GM18511 (cell line): Measurements from ENCODE around the gene GALNT15.

Experiments used
- ATAC-seq: cut with Tn5 transposase; IDR thresholded peaks from one replicate; pipeline ENCODE4 v1.9.1; 2021; ENCODE audit warnings: mild to moderate bottlenecking, moderate library complexity; ENCODE audit not compliant: unreplicated experiment

GALNT15 gene

DNA sequence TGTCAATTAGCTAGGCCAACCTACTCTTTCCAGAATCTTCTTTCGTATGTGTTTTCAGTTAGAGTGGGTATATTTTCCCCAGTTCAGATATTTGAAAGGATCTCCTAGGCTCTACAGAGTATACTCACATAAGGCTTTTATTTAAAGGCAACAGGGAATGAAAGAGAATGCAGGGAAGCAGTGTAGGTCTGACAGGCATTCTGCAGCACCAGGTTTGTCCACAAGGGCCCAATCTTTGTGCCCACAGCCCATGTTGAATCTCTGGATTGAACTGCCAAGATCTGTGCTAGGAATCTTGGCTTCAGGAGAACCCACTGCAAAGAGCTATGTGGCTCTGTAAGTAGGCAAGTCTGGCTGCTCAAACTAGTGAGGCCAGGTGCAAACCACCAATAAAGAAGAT lies 24.2 kb upstream of the GALNT15 start:
- ATAC-seq: no peak

DNA sequence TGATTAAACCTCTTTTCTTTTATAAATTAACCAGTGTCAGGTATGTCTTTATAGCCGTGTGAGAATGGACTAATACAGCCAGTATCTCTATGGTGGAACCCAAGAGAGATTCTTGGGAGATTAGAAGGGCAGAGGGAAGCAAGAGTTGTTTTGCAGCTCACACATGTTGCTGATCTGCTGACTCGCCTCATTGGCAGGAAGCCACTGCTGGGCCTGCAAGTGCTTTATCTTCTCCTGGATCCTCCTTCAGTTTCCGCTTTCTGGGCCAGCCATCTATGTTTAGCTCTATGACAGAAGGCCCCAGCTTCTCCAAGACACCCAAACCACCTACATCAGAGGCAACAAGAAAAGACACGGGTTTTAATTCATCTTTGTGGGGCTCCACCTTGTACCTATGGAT lies 23.4 kb upstream of the GALNT15 start:
- ATAC-seq: no peak

DNA sequence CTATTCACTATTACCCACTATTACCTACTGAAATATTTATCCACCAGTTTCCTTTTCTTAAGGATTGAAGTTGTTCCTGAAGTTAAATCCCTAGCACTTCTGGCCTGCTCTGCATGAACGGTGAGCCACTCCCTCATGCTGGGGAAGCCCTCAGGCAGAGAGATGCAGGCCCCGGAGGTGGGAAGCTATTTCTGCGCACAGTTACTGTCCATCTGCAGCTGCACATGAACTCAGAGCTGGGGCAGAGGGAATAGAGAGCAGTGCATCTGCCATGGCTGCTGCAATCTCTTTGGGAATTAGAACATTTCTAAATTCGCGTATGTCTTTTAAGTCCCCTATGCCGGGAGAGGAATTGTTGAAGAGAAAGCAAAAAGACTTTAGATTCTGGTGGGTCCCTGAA lies 6.3 kb upstream of the GALNT15 start:
- no peak for ATAC-seq

DNA sequence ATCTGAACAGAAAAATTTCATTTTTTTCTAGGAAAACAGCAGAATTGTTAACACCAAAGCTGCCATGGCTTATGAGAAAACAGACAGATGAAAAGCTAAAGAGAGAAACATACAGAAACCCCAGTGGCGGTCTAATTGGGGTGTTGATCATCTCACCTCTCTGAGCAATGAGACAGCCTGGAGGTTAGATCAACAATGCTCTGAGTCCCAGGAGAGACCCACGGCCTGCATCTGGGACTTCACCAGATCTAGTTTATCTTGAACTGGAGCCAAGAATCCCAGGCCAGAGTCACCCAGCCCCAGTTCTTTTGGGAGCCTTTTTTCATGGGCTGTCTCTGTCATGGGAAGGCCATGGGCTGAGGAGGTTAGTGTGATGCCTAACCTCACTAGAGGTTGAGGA lies 3.5 kb upstream of the GALNT15 start:
- ATAC-seq: no peak

DNA sequence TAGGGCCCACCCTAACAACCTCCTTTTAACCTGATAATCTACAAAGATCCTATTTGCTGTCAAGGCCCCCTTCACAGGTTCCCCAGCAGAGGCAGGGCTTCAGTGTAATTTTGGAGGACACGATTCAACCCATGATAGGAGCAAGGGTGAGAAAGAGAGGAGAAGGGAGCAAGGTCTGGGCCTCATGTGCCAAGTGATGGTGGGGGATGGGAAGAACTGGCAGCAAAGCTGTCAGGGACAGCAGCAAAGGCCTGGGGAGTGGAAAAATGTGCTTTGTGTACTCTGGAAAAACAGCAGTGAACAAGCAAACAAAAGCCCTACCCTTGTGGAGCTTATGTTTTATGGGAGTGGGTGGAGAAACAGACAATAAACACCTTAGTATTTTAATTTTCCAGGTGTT lies 2.7 kb upstream of the GALNT15 start:
- no peak for ATAC-seq

DNA sequence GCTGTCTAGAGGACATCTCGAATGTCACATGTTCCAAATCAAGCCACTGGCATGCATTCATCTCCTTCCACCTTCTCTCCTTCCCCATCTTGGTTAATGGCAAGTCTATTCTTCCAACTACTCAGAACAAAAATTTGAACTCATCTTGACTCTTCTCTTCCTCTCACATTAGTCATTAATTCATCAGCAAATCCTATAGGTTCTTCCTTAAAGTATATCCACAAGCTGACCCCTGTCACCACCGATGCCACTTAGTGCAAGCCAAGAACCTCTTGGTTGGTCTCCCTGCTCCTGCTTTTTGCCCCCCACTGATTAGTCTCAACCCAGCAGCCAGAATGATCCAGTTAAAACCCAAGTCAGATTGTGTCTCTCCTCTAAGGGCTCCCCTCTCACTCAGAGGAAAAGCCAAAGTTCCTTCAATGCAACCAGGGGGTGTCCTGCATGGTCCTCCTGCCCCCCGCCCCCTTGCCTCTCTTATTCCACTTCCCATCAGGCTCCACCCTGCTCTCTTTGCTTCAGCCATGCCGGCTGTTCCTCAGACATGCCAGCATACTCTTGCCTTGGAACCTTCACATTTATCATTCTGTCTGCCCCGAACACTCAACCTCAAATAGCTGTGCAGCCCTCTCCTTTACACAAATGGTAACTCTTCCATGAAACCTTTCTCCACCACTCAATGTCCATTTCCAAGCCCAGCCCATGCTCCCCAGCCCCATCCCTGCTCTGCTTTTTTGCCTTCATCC lies 1.0 kb upstream of the GALNT15 start:
- no peak for ATAC-seq

DNA sequence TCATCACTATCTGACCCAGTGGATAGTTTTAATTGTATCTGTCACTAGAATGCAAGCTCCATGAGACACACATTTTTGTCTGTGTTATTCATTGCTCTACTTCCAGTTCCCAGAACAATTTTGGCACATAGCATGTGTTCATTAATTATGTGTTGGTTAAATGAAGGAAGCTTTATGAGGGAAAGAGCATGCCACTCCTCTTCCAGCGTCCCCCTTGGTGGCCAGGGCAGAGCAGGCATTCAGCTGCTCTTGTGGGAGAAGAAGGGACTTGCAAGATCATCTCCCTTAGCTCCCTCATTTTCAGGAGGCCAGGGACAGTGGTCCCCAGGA lies 489 bp upstream of the GALNT15 start:
- ATAC-seq: no peak

DNA sequence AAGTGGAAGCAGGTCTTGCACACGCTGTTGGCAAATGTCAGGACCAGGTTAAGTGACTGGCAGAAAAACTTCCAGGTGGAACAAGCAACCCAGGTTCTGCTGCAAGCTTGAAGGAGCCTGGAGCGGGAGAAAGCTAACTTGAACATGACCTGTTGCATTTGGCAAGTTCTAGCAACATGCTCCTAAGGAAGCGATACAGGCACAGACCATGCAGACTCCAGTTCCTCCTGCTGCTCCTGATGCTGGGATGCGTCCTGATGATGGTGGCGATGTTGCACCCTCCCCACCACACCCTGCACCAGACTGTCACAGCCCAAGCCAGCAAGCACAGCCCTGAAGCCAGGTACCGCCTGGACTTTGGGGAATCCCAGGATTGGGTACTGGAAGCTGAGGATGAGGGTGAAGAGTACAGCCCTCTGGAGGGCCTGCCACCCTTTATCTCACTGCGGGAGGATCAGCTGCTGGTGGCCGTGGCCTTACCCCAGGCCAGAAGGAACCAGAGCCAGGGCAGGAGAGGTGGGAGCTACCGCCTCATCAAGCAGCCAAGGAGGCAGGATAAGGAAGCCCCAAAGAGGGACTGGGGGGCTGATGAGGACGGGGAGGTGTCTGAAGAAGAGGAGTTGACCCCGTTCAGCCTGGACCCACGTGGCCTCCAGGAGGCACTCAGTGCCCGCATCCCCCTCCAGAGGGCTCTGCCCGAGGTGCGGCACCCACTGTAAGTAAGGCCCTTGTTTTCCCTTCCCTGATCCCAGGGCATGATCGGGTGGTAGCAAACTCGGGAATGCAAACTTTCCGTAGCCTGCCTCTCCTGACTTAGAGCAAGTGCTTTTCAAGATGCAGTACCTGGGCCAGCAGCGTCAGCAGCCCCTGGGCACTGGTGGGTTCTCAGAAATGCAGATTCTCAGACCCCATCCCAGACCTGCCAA lies 759 bp downstream of the GALNT15 start:
- no peak for ATAC-seq

DNA sequence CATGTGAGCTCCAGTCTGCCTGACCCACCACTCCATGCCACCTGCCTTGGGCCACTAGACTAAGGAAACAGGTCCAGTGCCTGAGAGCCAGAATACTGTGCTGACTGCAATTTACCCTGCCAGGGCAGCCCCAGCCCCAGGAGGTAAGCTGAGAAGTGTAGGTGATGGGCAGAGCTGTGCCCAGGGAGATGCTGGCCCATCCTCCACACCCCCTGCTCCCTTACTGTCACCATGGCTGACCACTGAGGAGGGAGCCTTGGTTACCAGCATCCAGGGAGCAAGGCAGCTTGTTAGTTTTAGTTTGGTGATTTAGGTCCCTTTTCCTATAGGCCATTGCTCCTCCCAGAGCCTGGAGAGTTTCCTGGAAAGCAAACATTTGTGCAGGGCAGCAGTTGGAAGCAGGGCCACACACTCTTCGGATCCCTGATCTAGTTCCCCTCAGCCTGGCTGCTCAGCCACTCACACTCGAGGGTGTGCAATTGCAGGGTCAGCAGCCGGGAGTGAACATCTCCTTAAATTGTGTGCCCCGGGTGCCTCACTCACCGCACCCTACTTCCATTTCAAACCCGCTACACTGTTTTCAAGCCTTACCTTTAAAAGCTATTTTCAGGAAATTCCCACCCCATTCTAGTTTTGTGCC lies 2.0 kb downstream of the GALNT15 start:
- ATAC-seq: no peak

DNA sequence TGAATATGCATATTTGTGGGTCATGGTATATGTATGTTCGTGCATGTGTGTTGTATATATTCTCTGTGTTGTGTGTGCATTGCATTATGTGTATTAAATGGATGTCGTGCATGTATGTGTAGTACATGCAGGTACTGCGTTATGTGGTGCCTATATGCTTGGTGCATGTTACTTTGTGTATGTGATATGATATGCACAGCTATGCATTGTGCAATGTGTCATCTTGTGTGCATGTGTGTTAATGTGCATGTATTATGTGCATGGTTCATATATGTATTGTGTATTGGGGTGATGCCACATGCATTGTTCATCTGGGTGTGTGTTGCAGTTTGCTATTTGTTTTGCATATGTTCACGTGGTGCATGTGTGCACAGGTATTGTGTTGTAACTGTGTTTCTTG lies 2.9 kb downstream of the GALNT15 start:
- no peak for ATAC-seq

DNA sequence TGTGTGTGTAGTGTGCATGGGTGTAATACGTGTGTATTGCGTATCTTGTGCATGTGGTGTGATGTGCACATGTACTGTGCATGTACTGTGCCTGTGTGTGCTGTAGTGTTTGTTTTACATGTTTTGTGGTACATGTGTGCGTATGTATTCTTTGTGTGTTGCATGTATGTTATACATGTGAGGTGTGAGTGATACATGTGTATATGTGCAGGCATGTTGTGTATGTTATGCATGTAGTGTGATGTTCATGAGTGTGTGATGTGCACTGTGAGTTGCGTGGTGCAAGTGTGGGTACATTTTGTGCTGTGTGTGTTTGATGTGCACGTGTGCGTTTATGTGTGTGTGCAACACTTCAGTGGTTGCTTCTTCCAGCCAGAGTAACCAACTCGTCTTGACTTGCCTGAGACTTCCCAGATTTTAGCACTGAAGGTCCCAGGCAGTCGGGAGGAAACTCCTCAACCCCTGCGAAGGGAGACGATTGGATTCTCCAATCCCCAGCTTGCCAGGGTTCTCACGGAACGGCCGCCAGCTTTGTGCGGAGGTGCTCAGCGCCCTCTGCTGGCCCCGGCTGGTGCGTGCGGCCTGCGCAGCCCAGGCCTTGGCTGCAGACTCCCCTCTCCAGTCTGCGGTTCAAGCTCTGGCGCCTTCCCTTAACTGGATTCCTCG lies 3.6 kb downstream of the GALNT15 start:
- ATAC-seq: peak; percentile 86

DNA sequence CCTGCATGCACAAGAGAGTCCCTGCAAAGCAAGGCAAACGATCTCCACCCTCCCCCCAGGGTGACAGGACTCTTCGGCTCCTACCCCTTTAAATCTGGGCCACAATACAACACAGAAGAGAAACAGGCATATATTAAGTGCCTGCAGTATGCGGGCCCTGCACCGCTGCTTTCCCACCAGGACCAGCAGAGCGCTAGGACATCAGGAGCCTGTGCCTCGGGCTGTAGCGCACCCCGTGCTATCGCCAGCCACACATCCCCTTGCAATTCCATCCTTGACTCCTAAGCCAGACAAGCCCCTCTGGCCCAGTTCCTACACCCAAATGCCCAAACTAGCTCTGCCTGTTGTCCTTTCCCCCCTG lies 4.1 kb downstream of the GALNT15 start:
- ATAC-seq: peak; percentile 16

DNA sequence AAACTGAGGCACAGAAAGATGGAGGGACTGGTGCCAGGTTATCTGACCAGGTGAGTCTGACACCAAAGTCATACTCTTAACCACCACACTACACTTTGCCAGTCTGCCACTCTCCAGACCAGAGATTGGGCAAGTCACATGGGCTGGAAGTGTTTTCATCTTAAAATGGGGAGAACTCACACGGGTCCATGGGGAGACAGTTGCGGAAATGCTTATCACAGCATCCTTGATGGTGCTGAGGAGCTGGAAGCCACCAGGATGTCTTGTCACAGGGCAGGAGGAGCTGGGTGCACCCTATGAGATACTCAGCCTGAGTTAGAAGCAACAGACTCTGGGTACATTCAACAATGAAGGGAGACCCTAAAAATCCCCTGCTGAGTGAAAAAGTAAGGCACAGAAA lies 4.8 kb downstream of the GALNT15 start:
- no peak for ATAC-seq

DNA sequence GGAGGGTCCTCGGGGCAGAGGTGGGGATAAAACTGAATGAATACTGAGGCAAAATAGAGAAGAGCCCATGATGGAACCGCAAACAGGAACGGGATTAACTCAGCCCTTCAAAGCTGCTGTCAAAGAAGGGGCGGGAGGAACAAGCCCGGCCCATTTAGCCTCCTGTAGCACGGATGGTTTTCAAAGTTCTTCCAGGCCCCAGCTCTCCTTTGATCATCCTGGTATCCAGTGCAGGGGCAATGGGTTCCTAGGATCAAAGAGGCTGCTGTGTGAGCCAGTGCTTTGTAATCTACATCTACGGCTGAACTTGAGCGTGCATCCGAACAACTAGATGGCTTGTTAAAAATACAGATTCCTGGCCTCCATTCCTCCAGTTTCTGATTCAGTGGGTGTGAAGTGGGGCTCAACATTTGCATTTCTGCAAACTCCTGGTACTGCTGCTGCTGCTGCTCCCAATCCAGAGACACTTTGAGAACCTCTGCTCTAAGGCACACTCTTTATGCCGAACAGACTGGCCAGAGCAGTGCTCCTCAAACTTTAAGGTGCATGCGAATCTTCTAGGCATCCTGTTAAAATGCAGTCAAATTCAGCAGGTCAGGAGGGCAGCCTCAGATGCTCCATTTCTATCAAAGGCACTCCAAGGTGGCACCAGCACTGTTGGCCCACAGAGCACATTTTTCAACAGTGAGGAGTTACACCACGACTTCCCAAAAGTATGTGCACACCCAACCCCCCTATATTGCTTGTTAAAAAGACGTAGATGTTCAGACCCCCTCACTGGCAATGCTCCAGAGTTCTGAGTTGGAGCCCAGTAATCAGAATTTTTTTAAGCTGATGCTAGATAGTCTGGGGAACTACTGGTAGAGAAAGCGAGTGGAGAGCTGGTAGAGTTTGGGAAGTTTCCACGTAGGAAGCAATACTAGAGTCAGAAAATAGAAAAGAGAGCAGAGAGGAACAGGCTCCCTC lies 5.6 kb downstream of the GALNT15 start:
- no peak for ATAC-seq

DNA sequence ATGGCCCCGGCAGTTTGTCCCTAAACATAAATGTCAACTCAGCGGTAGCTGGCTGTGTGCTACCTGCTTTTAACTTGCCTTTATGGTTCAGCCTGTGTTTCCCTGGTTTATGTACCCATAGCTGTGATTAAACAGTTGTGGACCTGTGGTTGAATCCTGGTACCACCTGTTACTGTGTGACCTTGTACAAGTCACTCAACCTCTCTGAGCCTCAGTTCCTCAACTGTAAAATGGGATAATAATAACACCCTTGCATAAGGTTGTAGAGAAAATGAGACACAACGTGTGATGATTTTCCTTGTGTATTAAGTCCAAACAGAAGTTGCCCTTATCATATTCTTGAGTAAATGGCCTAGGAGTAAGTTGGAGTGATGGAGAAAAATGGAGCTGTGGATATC lies 6.3 kb downstream of the GALNT15 start:
- no peak for ATAC-seq

DNA sequence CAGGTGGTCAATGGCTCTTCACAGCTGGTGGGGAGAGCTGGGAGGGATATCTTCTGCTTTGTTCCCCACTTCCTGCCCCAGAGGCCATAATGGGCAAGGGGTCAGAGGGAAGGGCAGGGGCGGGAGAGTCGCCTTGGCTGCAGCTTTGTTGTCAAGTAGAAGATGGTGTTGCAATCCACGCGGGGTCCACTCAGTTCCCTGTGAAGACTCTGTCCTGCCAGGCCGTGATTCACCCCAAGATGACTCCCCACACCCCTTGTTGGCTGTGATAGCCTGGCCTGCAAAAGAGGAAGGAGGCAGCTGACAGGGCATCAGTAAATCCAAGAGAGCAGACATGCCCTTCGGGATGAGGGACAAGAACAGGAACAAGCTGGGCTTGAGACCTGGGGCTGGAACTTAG lies 6.9 kb downstream of the GALNT15 start:
- no peak for ATAC-seq

DNA sequence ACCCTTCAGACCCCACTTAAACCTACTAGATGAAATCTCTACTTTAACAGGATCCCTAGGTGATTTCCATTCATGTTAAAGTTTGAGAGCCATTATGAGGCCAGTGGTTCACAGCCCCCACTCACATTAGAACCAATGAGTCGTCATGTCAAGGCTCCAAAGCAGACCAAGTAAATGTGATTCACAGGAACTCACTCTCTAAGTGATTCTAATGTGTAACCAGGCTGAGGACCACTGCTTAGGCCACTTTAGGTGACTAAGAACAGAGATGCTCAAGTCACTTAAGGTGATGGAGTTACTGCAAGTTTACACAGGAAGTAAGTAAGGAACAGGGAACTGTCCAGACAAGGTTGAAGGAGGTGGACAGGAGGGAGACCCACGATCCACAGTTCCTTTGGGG lies 7.7 kb downstream of the GALNT15 start:
- ATAC-seq: no peak

DNA sequence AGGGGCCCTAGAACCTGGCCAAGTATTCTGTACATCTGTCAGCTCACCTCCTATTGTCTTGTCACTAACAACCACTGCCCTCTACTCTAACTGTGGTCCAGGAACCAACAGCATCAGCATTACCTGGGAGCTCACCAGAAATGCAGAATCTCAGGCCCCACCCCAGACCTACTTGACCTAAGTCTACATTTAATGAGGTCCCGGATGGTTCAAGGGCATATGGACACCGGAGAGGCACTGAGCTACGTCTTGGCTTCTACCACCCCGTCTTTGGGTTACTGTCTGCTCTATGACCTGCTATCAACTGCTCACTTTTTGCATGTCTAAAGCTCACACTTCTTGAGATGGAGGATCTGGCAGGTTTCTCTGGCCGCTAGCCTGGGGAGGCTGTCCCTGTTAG lies 8.1 kb downstream of the GALNT15 start:
- no peak for ATAC-seq

DNA sequence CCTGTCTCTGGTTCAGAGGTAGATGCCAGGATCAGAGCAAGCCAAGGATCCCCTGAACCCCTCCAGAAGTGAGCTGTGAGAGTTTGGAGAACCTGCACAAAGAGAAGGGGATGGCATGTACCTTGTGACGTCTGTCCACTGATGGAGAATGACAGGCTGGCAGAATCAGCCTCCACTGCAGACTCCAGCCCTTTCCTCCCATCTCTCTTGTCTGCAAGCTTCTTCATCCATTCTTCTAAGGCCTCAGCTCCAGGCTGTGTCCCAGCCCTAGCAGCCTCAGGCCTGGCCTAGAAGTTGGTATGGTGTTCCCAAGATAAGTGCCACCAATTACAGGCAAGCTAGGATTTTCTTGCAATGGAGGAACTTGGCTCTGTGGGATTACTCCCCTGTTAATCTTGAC lies 8.6 kb downstream of the GALNT15 start:
- no peak for ATAC-seq

DNA sequence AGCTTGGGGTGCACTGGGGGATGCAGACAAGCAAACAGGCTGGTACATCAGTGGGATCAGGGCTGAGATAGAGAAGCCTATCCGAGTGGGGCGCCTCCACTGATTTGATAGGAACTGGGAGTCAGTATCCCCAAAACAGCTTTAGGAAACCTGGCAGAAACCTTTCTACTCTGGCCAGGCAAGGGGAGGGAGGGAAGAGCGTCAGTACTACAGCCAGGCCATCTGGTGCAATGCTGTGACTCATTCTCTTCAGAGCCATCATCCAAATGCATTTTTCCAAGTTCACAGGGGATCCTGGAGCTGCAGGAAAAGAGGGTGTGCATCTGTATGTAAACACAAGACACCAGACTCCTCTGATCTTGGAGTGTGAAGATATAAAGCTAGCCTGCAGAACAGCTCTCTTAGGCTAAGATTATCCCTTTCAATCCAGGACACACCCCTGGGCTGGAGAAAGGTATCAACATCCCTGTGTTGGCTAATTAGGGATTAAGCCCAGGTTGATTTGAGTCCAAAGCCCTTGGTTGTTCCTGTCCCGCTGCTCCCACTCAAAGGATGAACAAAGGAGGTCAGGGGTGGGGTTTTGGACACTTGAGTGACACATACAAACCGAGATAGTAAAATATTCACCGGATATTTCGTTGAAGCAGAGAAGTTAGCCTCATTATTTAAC lies 9.3 kb downstream of the GALNT15 start:
- ATAC-seq: no peak
